ENCODE measurements around the gene SMARCD3. TPM values are rescaled to one million over a fixed set of nuclear protein-coding genes. Genes with fewer than 3 reads are reported as not detected.

Gene SMARCD3
- total and polyA plus RNA-seq, 9 of the 15 experiments (the other 6 are each of a cell fraction or from before 2014, with no cell fraction given): 0.43 to 3.6 (median 2.6) TPM

GRCh38 chr7:151247611-151248345 is 716 bp downstream of the SMARCD3 start:
- Histone ChIP-seq H3K4me3 (peak overlapping the region; percentile 32), H3K4me2 (ENCODE audit: insufficient read depth, low read length) (peak overlapping the region; percentile 66), H3K4me1 (replicated peaks in 1 of 2; ENCODE audit: control insufficient read depth in 2 of 2, insufficient read depth in 2 of 2, low read length in 2 of 2) (peaks cover 28 to 80% of the 10 kb centered on the region in 2 experiments), H3K79me2 (ENCODE audit: control insufficient read depth, insufficient read depth, low read length) (no peaks in the 10 kb centered on the region), H3K9ac (ENCODE audit: insufficient read depth in 1 of 2, low read depth in 2 of 2, low read length in 2 of 2) (peak overlapping the region; percentile 33 to 88; a peak in 3 of 4 replicates), H3K9me3 (replicated peaks; ENCODE audit: control insufficient read depth, insufficient read depth, low read depth, low read length) (no peaks in the 10 kb centered on the region), H3K27ac (ENCODE audit: extremely low read depth, low read depth, low read length) (no peak overlapping the region), H3K9me1 (ENCODE audit: control insufficient read depth, insufficient read depth, low read length) (peaks cover 8% of the 10 kb centered on the region), H3K27me3 (ENCODE audit: control insufficient read depth in 2 of 2, insufficient read depth in 2 of 2, low read length in 2 of 2) (peaks cover 12 to 47% of the 10 kb centered on the region in 2 experiments; a peak in 4 of 5 replicates), H3K36me3 (ENCODE audit: control insufficient read depth, insufficient read depth, low read length) (no peaks in the 10 kb centered on the region), H4K20me1 (replicated peaks; ENCODE audit: control insufficient read depth, insufficient read depth, low read length) (peaks cover 28% of the 10 kb centered on the region; the same call in 1 of the 2 replicates), H2AFZ (ENCODE audit: low read depth, low read length) (peak overlapping the region; percentile 91)
- no TSS peak for BruUV-seq (replicated peaks)
- intact Hi-C loops (cut with micrococcal nuclease): loop anchor here (1.0 kb wide), 1 partner anchor 103 kb away; no protein-coding TSS in a partner anchor
- in situ Hi-C loops (cut with MboI): no loop called here
- ChIA-PET CTCF (ENCODE audit: low intra/inter-chr PET ratio) (interaction anchor here (0.5 to 1.6 kb wide), 2 partner anchors 22 to 56 kb away, joined by 3 to 11 read pairs; no protein-coding TSS in a partner anchor), POLR2A (interaction anchor here (0.6 to 1.2 kb wide), 2 partner anchors 14 to 28 kb away, joined by 3 to 4 read pairs; no protein-coding TSS in a partner anchor)
- 12% methylated on average over 26 of the region's 29 CpGs for WGBS (ENCODE audit: insufficient coverage, low coverage, missing lambda C conversion rate)
- peak in 1 of 4 experiments; percentile 43 for DNase-seq (ENCODE audit: extremely low read depth in 1 of 4, low spot score in 3 of 4)
- no peak for FAIRE-seq
- no peak for ATAC-seq
- TF ChIP-seq MGA (IDR thresholded peaks at IDR 0.05) (no peak), ARID4B (CRISPR knock-in tag; IDR thresholded peaks at IDR 0.05) (no peak), ZNF263 (CRISPR knock-in tag; IDR thresholded peaks at IDR 0.05; ENCODE audit: borderline replicate concordance) (peak; percentile 76), RBM22 (IDR thresholded peaks at IDR 0.05; ENCODE audit: low read depth, low read length, poor library complexity, severe bottlenecking) (peak; percentile 4)

Measured in K562 (cell line).